OCI-LY3 (cell line): ENCODE measurements around the gene SKAP2.

Experiments used
- H2AFZ ChIP-seq: fragments of 200-600, 300-600 bp; shearing (Covaris generic); 2 replicates; pipeline ENCODE4 v1.6.0; 2014; ENCODE audit warnings: antibody characterized with exemption, low read depth, low read length
- H3K27ac ChIP-seq: fragments of 200-600, 300-600 bp; sonication (generic); 2 replicates; pipeline ENCODE4 v1.5.1; 2014; ENCODE audit warnings: mild to moderate bottlenecking, low read length, moderate library complexity, mixed read lengths
- H3K27me3 ChIP-seq: fragments of 200-600, 300-600 bp; sonication (generic); 2 replicates; pipeline ENCODE4 v1.6.1; 2014; ENCODE audit warnings: low read depth, low read length, mixed read lengths
- H3K36me3 ChIP-seq: fragments of 200-600, 300-600 bp; sonication (generic); replicated peaks from 2 replicates; pipeline ENCODE3; 2014; ENCODE audit warnings: low read depth, low read length, mixed read lengths
- H3K4me1 ChIP-seq: fragments of 300-600, 200-600 bp; sonication (generic); 2 replicates; pipeline ENCODE4 v1.6.1; 2014; ENCODE audit warnings: low read length, mixed read lengths
- H3K4me2 ChIP-seq: fragments of 200-600, 300-600 bp; sonication (generic); 2 replicates; pipeline ENCODE4 v1.6.1; 2014; ENCODE audit warnings: low read length, mixed read lengths
- H3K4me3 ChIP-seq: fragments of 300-600, 200-600 bp; sonication (generic); 2 replicates; pipeline ENCODE4 v1.5.1; 2014; ENCODE audit warnings: antibody characterized with exemption, mild to moderate bottlenecking, low read length, moderate library complexity
- H3K79me2 ChIP-seq: fragments of 300-600, 200-600 bp; shearing (Covaris generic); 2 replicates; pipeline ENCODE4 v1.6.1; 2014; ENCODE audit warnings: mild to moderate bottlenecking, low read length, mixed read lengths
- H3K9ac ChIP-seq: fragments of 300-600, 200-600 bp; shearing (Covaris generic); 2 replicates; pipeline ENCODE4 v1.6.0; 2014; ENCODE audit warnings: mild to moderate bottlenecking, low read length, moderate library complexity
- H3K9me3 ChIP-seq: fragments of 200-600, 300-600 bp; shearing (Covaris generic); 2 replicates; pipeline ENCODE4 v1.6.1; 2014; ENCODE audit warnings: low read length, mixed read lengths; ENCODE audit not compliant: insufficient read depth
- H4K20me1 ChIP-seq: fragments of 200-600, 300-600 bp; sonication (generic); 2 replicates; pipeline ENCODE4 v1.6.1; 2016; ENCODE audit warnings: low read length, mixed read lengths; ENCODE audit not compliant: insufficient read depth
- EZH2phosphoT487 ChIP-seq: fragments of 200-600 bp; shearing (Covaris generic); IDR thresholded peaks from 2 replicates; pipeline ENCODE4 v1.6.1; 2018; ENCODE audit warnings: antibody characterized with exemption, mixed run types, low read depth
- TF ChIP-seq, protein P1 (sequence below): fragments of 200-600, 300-600 bp; sonication (generic); IDR thresholded peaks from 2 replicates; pipeline ENCODE4 v1.5.1; 2014; ENCODE audit warnings: antibody characterized with exemption, low read length, low read depth

SKAP2 gene

DNA sequence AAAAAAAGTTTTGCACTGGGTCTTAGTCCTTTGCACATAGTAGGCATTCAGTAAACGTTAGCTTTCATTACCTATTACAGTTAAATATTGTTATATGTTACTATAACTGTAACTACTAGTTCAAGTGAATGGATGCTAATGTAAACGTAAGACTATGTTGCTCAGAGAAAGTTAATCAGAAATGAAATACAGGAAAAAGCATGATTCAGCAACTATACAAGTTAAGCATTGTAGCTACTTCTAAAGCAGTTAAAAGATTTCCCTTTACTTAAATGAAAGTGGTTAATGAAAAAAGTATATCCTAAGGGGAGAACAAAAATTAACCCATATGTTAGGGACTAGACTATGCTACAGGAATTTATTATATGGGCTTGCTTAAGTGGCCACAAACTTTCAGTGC is 121.2 kb downstream of the SKAP2 start:
- no peaks in the 10 kb centered on the region for H3K9me3 ChIP-seq
- no peaks in the 10 kb centered on the region for H4K20me1 ChIP-seq
- H3K4me1 ChIP-seq = no peaks in the 10 kb centered on the region
- H3K36me3 ChIP-seq = no peaks in the 10 kb centered on the region
- no peak overlapping the region for H3K27ac ChIP-seq
- TF ChIP-seq, protein P1, sequence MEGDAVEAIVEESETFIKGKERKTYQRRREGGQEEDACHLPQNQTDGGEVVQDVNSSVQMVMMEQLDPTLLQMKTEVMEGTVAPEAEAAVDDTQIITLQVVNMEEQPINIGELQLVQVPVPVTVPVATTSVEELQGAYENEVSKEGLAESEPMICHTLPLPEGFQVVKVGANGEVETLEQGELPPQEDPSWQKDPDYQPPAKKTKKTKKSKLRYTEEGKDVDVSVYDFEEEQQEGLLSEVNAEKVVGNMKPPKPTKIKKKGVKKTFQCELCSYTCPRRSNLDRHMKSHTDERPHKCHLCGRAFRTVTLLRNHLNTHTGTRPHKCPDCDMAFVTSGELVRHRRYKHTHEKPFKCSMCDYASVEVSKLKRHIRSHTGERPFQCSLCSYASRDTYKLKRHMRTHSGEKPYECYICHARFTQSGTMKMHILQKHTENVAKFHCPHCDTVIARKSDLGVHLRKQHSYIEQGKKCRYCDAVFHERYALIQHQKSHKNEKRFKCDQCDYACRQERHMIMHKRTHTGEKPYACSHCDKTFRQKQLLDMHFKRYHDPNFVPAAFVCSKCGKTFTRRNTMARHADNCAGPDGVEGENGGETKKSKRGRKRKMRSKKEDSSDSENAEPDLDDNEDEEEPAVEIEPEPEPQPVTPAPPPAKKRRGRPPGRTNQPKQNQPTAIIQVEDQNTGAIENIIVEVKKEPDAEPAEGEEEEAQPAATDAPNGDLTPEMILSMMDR = no peak
- TF ChIP-seq EZH2phosphoT487 = no peak
- no peaks in the 10 kb centered on the region for H3K27me3 ChIP-seq
- no peaks in the 10 kb centered on the region for H3K79me2 ChIP-seq
- H2AFZ ChIP-seq = no peak overlapping the region
- H3K4me2 ChIP-seq = no peak overlapping the region
- no peak overlapping the region for H3K4me3 ChIP-seq
- no peak overlapping the region for H3K9ac ChIP-seq

DNA sequence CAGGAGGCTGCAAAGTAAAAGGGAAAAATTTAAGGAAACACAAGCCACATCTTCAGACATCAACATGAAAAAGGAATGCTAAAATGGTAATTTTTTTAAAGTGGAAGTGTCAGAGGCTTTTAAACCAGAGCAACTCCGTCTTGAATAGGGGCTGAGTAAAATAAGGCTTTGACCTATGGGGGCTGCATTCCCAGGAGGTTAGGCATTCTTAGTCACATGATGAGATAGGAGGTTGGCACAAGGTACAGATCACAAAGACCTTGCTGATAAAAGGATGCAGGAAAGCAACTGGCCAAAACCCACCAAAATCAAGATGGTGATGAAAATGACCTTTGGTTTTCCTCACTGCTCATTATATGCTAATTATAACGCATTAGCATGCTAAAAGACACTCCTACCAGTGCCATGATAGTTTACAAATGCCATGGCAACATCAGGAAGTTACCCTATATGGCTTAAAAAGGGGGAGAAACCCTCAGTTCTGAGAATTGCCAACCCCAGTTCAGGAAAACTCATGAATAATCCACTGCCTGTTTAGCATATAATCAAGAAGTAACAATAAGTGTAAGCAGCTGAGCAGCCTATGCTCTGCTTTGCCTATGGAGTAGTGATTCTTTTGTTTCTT is 128.3 kb downstream of the SKAP2 start:
- H3K9me3 ChIP-seq = no peaks in the 10 kb centered on the region
- TF ChIP-seq EZH2phosphoT487 = no peak
- TF ChIP-seq, protein P1 = no peak
- no peak overlapping the region for H3K27ac ChIP-seq
- peaks cover 15% of the 10 kb centered on the region for H3K36me3 ChIP-seq
- no peak overlapping the region for H2AFZ ChIP-seq
- H3K9ac ChIP-seq = no peak overlapping the region
- no peaks in the 10 kb centered on the region for H3K79me2 ChIP-seq
- no peaks in the 10 kb centered on the region for H4K20me1 ChIP-seq
- 0 out of 2 replicates have a peak, but pooled peaks cover 5% of the 10 kb centered on the region for H3K4me1 ChIP-seq
- H3K27me3 ChIP-seq = no peaks in the 10 kb centered on the region
- no peak overlapping the region for H3K4me2 ChIP-seq
- no peak overlapping the region for H3K4me3 ChIP-seq

DNA sequence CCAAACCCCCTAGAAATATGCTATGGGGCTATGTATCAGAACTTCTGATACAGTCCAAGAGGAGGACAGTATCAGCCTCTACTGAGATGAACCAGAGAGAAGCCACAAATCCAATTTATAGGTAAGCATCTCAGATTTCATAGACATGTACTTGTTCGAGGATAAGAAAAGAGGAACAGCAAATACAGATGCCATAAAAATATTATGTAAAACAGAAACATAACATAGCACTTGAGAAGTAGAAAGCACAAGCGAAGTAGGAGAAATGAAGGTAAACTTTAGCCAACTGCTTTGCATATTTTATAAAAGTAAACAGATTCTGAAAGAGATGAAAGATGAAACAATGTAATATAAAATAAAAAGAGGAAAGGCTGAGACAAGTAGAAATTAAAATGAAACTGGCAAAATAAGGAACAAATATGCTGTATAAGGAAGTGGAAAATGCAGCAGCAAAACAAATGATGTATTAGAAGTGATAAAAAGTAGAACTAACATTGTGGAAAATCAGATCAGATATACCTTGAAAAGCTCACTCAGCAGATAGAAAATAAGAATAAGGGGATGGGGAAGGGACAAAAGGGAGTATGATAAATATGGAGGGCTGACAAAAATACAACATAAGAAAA is 135.1 kb downstream of the SKAP2 start:
- TF ChIP-seq, protein P1 = no peak
- no peak for TF ChIP-seq EZH2phosphoT487
- peaks cover 11% of the 10 kb centered on the region for H3K4me1 ChIP-seq
- no peak overlapping the region for H3K27ac ChIP-seq
- H3K4me2 ChIP-seq = no peak overlapping the region
- no peaks in the 10 kb centered on the region for H4K20me1 ChIP-seq
- H3K4me3 ChIP-seq = no peak overlapping the region
- H3K79me2 ChIP-seq = no peaks in the 10 kb centered on the region
- H3K36me3 ChIP-seq = peaks cover 11% of the 10 kb centered on the region
- no peaks in the 10 kb centered on the region for H3K27me3 ChIP-seq
- H3K9me3 ChIP-seq = no peaks in the 10 kb centered on the region
- no peak overlapping the region for H3K9ac ChIP-seq
- H2AFZ ChIP-seq = no peak overlapping the region

DNA sequence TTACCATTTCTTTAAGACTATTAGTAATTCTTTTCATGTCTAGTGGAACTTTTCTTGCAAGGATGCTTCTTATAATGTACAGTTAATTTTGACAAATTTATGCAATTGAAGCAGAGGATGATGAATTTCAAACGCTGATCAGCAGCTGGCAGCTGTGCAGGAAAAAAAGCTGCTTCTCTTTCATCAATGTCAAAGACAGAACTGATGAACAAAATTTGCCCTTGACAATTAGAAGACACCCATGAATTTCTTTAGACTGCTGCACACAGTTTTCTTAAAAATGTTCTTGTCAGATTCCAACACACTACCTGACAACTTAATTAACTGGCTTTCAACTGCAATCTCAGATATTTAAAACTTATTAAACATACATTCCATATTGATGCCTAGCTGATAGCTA is 138.3 kb downstream of the SKAP2 start:
- no peak overlapping the region for H3K4me2 ChIP-seq
- H4K20me1 ChIP-seq = no peaks in the 10 kb centered on the region
- H3K9me3 ChIP-seq = no peaks in the 10 kb centered on the region
- peaks cover 11% of the 10 kb centered on the region for H3K4me1 ChIP-seq
- no peak overlapping the region for H2AFZ ChIP-seq
- no peak overlapping the region for H3K4me3 ChIP-seq
- no peak overlapping the region for H3K27ac ChIP-seq
- H3K9ac ChIP-seq = no peak overlapping the region
- H3K79me2 ChIP-seq = no peaks in the 10 kb centered on the region
- H3K27me3 ChIP-seq = no peaks in the 10 kb centered on the region
- TF ChIP-seq, protein P1 = no peak
- peaks cover 6% of the 10 kb centered on the region for H3K36me3 ChIP-seq
